GM21515 (cell line): ENCODE results near the gene TFDP1.
"Not testable (repeated sequence)": the region's sequence is repeated elsewhere in the genome, so short reads cannot be mapped to it uniquely, and the experiment has no call there.

ENCODE experiments used
- ATAC-seq: cut with Tn5 transposase; IDR thresholded peaks from one replicate; pipeline ENCODE4 v1.9.1; 2021; ENCODE audit not compliant: unreplicated experiment

The TFDP1 gene

GRCh38 chr13:113565526-113566226 lies 18.9 kb upstream of the TFDP1 start:
- no peak for ATAC-seq

GRCh38 chr13:113566227-113566561 lies 18.4 kb upstream of the TFDP1 start:
- no peak for ATAC-seq

- ATAC-seq, result no peak
These were observed 16.9 kb upstream of the TFDP1 start for GRCh38 chr13:113567681-113568080.

- ATAC-seq, result no peak
These were observed 11.5 kb upstream of the TFDP1 start for GRCh38 chr13:113573065-113573464.

- ATAC-seq, result no peak
These were observed 8.0 kb upstream of the TFDP1 start for GRCh38 chr13:113576597-113576996.

GRCh38 chr13:113577881-113578435 lies 6.6 kb upstream of the TFDP1 start:
- no peak for ATAC-seq

- ATAC-seq, result no peak
These were observed 4.9 kb upstream of the TFDP1 start for GRCh38 chr13:113579686-113580085.

GRCh38 chr13:113581871-113582270 lies 2.7 kb upstream of the TFDP1 start:
- no peak for ATAC-seq

GRCh38 chr13:113582841-113583631 lies 1.5 kb upstream of the TFDP1 start:
- ATAC-seq, result no peak

GRCh38 chr13:113584870-113585671 lies 518 bp downstream of the TFDP1 start:
- peak; percentile 39 for ATAC-seq

GRCh38 chr13:113585896-113586295 lies 1.3 kb downstream of the TFDP1 start:
- no peak for ATAC-seq

GRCh38 chr13:113586661-113587479 lies 2.3 kb downstream of the TFDP1 start:
- no peak for ATAC-seq

- no peak for ATAC-seq
These were observed 4.0 kb downstream of the TFDP1 start for GRCh38 chr13:113588394-113589111.

- no peak for ATAC-seq
These were observed 4.9 kb downstream of the TFDP1 start for GRCh38 chr13:113589251-113589960.

GRCh38 chr13:113589961-113590339 lies 5.4 kb downstream of the TFDP1 start:
- no peak for ATAC-seq

GRCh38 chr13:113591750-113592149 lies 7.2 kb downstream of the TFDP1 start:
- no peak for ATAC-seq

- ATAC-seq, result no peak
These were observed 8.0 kb downstream of the TFDP1 start for GRCh38 chr13:113592571-113592970.

- not testable (repeated sequence) for ATAC-seq
These were observed 9.7 kb downstream of the TFDP1 start for GRCh38 chr13:113594066-113594821.

GRCh38 chr13:113595131-113595530 lies 10.6 kb downstream of the TFDP1 start:
- no peak for ATAC-seq
